KMS-11 (cell line): Measurements from ENCODE around the gene FXYD1.

Experiments
- H2AFZ ChIP-seq: fragments of 200-600 bp; sonication (generic); 2 replicates; pipeline ENCODE4 v1.6.1; 2016; ENCODE audit warnings: antibody characterized with exemption, mixed run types, low read depth
- H3K27ac ChIP-seq: fragments of 200-600 bp; sonication (generic); 2 replicates; pipeline ENCODE4 v1.6.1; 2016; ENCODE audit warnings: mild to moderate bottlenecking, mixed run types
- H3K27me3 ChIP-seq: fragments of 200-600 bp; sonication (generic); 2 replicates; pipeline ENCODE4 v1.6.1; 2017; ENCODE audit warnings: mild to moderate bottlenecking, low read depth, mixed run types, moderate library complexity; ENCODE audit not compliant: insufficient read depth
- H3K36me3 ChIP-seq: fragments of 200-600 bp; sonication (generic); 2 replicates; pipeline ENCODE4 v1.6.1; 2017; ENCODE audit warnings: mild to moderate bottlenecking, mixed run types; ENCODE audit not compliant: insufficient read depth
- H3K4me1 ChIP-seq: fragments of 200-600 bp; sonication (generic); 2 replicates; pipeline ENCODE4 v1.6.1; 2016; ENCODE audit warnings: mild to moderate bottlenecking, low read depth, mixed run types; ENCODE audit not compliant: poor library complexity, severe bottlenecking
- H3K4me2 ChIP-seq: fragments of 200-600 bp; sonication (generic); 2 replicates; pipeline ENCODE4 v1.7.0; 2016; ENCODE audit warnings: mild to moderate bottlenecking, mixed run types
- H3K4me3 ChIP-seq: fragments of 200-600 bp; sonication (generic); IDR thresholded peaks from 2 replicates; pipeline ENCODE4 v1.6.1; 2017; ENCODE audit warnings: low read depth, low read length, mixed read lengths; ENCODE audit not compliant: insufficient read depth
- H3K79me2 ChIP-seq: fragments of 200-600 bp; sonication (generic); 2 replicates; pipeline ENCODE4 v1.6.1; 2016; ENCODE audit warnings: low read depth, mixed run types; ENCODE audit not compliant: insufficient read depth
- H3K9ac ChIP-seq: fragments of 200-600 bp; sonication (generic); 2 replicates; pipeline ENCODE4 v1.6.1; 2016; ENCODE audit warnings: mild to moderate bottlenecking, mixed run types
- H4K20me1 ChIP-seq: fragments of 200-600 bp; sonication (generic); 2 replicates; pipeline ENCODE4 v1.6.1; 2016; ENCODE audit warnings: mild to moderate bottlenecking, mixed run types; ENCODE audit not compliant: insufficient read depth
- TF ChIP-seq, protein P1 (sequence below): fragments of 200-600 bp; sonication (generic); conservative IDR thresholded peaks from 2 replicates; pipeline ENCODE4 v1.6.1; 2017; ENCODE audit warnings: low read depth, mild to moderate bottlenecking, antibody characterized with exemption, low read length, moderate library complexity, mixed read lengths

The FXYD1 gene

DNA sequence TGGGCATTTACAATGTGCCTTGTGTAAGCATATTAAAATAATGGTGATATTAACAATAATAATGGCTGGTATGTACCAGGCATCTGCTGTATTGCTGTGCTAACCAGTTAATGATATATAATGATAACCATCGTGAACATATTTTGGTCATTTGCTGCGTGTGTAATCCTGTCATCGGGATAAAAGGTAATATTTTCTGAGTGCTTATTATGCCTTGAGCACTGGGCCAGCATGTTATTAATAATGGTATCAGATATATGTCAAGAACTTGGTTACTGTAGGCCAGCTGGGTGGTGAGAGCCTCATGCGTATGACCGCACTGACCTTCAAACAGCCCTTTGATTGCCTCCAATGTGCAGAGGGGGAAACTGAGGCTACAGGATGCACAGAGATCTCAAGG, 45.2 kb upstream of the FXYD1 start:
- Histone ChIP-seq H2AFZ (no peak overlapping the region), H3K4me2 (no peak overlapping the region), H3K9ac (no peak overlapping the region), H4K20me1 (no peaks in the 10 kb centered on the region), H3K27me3 (peaks cover 12% of the 10 kb centered on the region; the same call in 1 of the 2 replicates), H3K27ac (no peak overlapping the region), H3K4me3 (no peak overlapping the region), H3K36me3 (no peaks in the 10 kb centered on the region), H3K79me2 (no peaks in the 10 kb centered on the region), H3K4me1 (no peaks in the 10 kb centered on the region)
- TF ChIP-seq, protein P1, sequence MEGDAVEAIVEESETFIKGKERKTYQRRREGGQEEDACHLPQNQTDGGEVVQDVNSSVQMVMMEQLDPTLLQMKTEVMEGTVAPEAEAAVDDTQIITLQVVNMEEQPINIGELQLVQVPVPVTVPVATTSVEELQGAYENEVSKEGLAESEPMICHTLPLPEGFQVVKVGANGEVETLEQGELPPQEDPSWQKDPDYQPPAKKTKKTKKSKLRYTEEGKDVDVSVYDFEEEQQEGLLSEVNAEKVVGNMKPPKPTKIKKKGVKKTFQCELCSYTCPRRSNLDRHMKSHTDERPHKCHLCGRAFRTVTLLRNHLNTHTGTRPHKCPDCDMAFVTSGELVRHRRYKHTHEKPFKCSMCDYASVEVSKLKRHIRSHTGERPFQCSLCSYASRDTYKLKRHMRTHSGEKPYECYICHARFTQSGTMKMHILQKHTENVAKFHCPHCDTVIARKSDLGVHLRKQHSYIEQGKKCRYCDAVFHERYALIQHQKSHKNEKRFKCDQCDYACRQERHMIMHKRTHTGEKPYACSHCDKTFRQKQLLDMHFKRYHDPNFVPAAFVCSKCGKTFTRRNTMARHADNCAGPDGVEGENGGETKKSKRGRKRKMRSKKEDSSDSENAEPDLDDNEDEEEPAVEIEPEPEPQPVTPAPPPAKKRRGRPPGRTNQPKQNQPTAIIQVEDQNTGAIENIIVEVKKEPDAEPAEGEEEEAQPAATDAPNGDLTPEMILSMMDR: no peak

DNA sequence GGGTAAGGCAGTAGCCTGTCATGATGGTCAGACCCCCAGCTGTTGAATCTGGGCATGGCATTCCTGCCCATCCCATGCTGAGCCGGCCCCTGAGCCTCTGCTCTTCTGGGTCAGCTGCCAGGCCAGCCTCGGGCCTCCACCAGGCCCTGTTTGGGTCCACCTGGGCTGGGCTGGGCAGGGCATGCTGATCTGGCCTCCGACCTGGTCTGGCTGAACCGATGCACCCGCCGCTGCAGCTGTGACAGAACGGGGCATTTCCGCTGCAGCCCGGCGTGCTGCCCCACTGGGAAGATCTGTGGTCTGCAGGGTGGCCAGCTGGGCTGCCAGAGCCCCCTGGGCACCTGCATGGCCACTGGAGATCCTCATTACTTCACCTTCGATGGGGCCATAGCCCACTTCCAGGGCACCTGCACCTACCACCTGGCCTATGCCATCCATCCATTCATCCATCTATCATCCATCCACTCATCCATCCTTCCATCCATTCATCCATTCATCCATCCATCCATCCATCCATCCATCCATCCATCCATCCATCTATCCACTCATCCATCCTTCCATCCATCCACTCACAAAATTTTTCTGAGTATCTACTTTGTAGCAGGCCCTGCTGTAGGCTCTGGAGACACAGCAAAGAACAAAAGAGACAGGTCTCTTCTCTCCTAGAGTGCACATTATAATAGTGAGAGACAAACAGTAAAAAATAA, 44.5 kb upstream of the FXYD1 start:
- Histone ChIP-seq H3K4me2 (no peak overlapping the region), H3K36me3 (no peaks in the 10 kb centered on the region), H3K79me2 (no peaks in the 10 kb centered on the region), H3K27me3 (peaks cover 12% of the 10 kb centered on the region; the same call in 1 of the 2 replicates), H2AFZ (no peak overlapping the region), H3K4me3 (no peak overlapping the region), H3K27ac (no peak overlapping the region), H3K4me1 (no peaks in the 10 kb centered on the region), H3K9ac (no peak overlapping the region), H4K20me1 (no peaks in the 10 kb centered on the region)
- TF ChIP-seq, protein P1: no peak

DNA sequence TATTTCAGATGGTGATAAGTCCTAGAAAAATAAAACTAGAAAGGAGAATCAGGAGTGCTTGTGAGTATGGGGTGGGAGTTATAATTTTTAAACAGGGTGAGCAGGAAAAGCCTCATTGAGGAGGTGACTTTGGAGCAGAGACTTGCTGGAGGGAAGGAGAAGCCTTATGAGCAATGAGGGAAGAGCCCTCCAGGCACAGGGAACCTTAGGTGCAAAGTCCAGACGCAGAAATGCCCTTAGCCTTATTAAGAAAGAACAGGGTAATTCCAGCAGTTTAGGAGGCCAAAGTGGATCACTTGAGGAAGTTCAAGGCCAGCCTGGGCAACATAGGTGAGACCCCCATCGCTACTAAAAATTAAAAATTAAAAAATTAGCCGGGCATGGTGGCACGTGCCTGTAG, 44.0 kb upstream of the FXYD1 start:
- TF ChIP-seq, protein P1: no peak
- Histone ChIP-seq H4K20me1 (no peaks in the 10 kb centered on the region), H3K4me3 (no peak overlapping the region), H2AFZ (no peak overlapping the region), H3K4me1 (no peaks in the 10 kb centered on the region), H3K36me3 (no peaks in the 10 kb centered on the region), H3K4me2 (no peak overlapping the region), H3K9ac (no peak overlapping the region), H3K27ac (no peak overlapping the region), H3K27me3 (peaks cover 6% of the 10 kb centered on the region; the same call in 1 of the 2 replicates), H3K79me2 (no peaks in the 10 kb centered on the region)

DNA sequence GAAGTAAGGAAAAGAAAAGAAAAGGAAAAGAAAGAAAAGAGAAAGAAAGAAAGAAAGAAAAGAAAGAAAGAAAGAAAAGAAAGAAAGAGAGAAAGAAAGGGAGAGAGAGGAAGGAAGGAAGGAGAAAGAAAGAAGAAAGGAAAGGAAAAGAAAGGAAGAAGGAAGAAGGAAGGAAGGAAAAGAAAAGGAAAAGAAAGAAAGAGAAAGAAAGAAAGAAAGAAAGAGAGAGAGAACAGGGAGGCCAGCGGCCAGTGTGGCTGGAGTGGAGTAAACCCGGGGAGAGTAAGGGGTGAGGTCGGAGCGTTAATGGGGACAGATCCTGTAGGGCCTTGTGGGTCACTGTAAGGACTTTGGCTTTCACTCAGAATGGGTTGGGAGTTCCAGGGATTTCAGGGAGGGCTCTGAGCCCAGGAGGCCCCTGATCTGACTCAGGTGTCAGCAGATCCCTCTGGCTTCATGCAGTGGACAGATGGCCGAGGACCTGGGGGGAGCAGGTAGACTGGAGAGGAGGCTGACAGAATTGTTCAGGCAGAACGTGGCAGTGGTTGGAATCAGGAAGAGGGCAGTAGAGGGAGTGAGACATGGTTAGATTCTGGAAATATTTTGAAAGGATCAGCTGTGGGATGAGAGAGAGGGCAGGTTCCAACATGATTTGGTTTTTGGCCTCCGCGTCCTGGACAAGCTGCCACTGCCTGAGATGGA, 42.8 kb upstream of the FXYD1 start:
- no peak overlapping the region for H3K9ac ChIP-seq
- H3K4me1 ChIP-seq: no peaks in the 10 kb centered on the region
- no peaks in the 10 kb centered on the region for H3K36me3 ChIP-seq
- H3K27ac ChIP-seq: no peak overlapping the region
- H3K27me3 ChIP-seq: no peaks in the 10 kb centered on the region; the same call in 1 of the 2 replicates
- H4K20me1 ChIP-seq: no peaks in the 10 kb centered on the region
- no peak overlapping the region for H3K4me3 ChIP-seq
- H3K4me2 ChIP-seq: no peak overlapping the region
- H3K79me2 ChIP-seq: no peaks in the 10 kb centered on the region
- H2AFZ ChIP-seq: no peak overlapping the region
- TF ChIP-seq, protein P1: no peak
